Peyer's patch (tissue), 4 donors: ENCODE measurements around the gene KLHL33. TPM values are rescaled to one million over a fixed set of nuclear protein-coding genes. Genes with fewer than 3 reads are reported as not detected.

Experiments
- DNase-seq, 3 donors: peaks; one replicate each; pipeline ENCODE4 v3.0.0-alpha.2; 2017 to 2019
- H3K27ac ChIP-seq, 4 donors: fragments of 200-600 bp; sonication (generic); one replicate each; pipeline ENCODE4 v1.5.1; 2016 to 2019
- H3K27me3 ChIP-seq, 2 donors: fragments of 200-600 bp; sonication (generic); one replicate each; pipeline ENCODE4 v1.5.1; 2019
- H3K36me3 ChIP-seq, 3 donors: fragments of 200-600 bp; sonication (generic); one replicate each; pipeline ENCODE4 v1.5.1; 2016 to 2019
- H3K4me1 ChIP-seq, 4 donors: fragments of 200-600 bp; sonication (generic); one replicate each; pipeline ENCODE4 v1.5.1; 2016 to 2019
- H3K4me3 ChIP-seq, 4 donors: fragments of 200-600 bp; sonication (generic); 1 replicate in 3 of 4; 2 replicates in 1 of 4; pipeline ENCODE4 v1.5.1; 2016 to 2019; ENCODE audit warnings: mild to moderate bottlenecking in 1 of 4
- H3K9me3 ChIP-seq, 4 donors: fragments of 200-600 bp; sonication (generic); one replicate each; pipeline ENCODE4 v1.5.1; 2016 to 2019; ENCODE audit warnings: mild to moderate bottlenecking in 1 of 4
- POLR2A ChIP-seq, 2 donors: fragments of 450-650 bp; IDR thresholded peaks; one replicate each; pipeline ENCODE4 v1.5.1; 2017; ENCODE audit warnings: antibody characterized with exemption in 2 of 2, mild to moderate bottlenecking in 2 of 2, moderate library complexity in 2 of 2
- total RNA-seq, 4 donors: library from RNA; depleted of rRNA; stranded (reverse); fragments of >200 nt; gene quantifications; one replicate each; pipeline ENCODE4 v1.1.0, GENCODE V29; 2016
- TF ChIP-seq, protein P1 (sequence below), 6 experiments: fragments of 450-650 bp in 4 of 6; fragments of 200-600 bp in 2 of 6; sonication (generic) in 1 of 6; IDR thresholded peaks; one replicate each; pipeline ENCODE4 v1.5.1; 2017 to 2019; ENCODE audit warnings: antibody characterized with exemption in 6 of 6, mild to moderate bottlenecking in 3 of 6, moderate library complexity in 1 of 6

Gene KLHL33
- total RNA-seq, 4 donors from 2014 or later: 0.13 TPM; not detected in 3

DNA sequence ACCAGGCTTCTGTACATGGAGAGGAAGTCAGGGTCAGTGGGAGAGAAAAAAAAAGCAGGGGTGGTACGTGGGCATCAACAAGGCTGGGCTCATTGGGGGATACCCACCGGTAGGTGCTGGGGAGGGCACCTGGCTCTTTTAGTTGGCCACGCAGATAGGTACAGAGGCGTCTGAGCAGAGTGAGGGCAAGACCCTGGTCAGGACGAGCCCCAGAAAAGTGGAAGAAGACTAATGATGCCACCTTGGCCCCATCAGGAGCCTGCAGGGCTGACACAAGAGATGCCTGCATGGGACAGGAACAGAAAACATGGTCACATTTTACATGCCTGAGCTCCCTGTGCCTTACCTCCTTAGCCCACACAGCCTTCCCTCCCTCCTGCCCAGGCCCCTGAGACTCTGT, 52.3 kb downstream of the KLHL33 start:
- H3K27ac ChIP-seq: no peak overlapping the region
- H3K27me3 ChIP-seq: no peaks in the 10 kb centered on the region
- DNase-seq: no peak
- H3K4me3 ChIP-seq: no peak overlapping the region
- no peak for TF ChIP-seq POLR2A (IDR thresholded peaks at IDR 0.05)
- TF ChIP-seq, protein P1, sequence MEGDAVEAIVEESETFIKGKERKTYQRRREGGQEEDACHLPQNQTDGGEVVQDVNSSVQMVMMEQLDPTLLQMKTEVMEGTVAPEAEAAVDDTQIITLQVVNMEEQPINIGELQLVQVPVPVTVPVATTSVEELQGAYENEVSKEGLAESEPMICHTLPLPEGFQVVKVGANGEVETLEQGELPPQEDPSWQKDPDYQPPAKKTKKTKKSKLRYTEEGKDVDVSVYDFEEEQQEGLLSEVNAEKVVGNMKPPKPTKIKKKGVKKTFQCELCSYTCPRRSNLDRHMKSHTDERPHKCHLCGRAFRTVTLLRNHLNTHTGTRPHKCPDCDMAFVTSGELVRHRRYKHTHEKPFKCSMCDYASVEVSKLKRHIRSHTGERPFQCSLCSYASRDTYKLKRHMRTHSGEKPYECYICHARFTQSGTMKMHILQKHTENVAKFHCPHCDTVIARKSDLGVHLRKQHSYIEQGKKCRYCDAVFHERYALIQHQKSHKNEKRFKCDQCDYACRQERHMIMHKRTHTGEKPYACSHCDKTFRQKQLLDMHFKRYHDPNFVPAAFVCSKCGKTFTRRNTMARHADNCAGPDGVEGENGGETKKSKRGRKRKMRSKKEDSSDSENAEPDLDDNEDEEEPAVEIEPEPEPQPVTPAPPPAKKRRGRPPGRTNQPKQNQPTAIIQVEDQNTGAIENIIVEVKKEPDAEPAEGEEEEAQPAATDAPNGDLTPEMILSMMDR (IDR thresholded peaks at IDR 0.05): no peak
- no peaks in the 10 kb centered on the region for H3K4me1 ChIP-seq
- no peaks in the 10 kb centered on the region for H3K9me3 ChIP-seq
- H3K36me3 ChIP-seq: peaks cover 0 to 97% (median 4%) of the 10 kb centered on the region in 3 donors

DNA sequence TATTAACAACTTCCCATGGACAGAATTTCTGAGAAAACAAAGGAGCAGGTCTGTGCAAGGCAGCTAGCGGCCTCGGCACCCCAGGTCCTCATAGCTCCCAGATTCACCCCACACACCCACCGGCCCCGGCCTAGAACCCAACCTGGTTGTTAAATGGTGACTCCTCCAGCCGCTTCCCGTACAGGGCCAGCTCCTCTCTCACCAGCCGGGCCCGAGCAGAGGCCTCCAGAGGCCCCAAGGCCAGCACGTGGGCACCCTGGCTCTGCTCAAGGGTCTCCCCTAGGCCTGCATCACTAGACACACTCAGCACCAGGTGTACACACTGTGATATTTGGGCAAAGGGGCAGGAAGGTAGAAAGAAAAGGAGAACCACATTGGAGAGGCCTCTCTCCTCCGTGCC, 52.9 kb downstream of the KLHL33 start:
- H3K4me3 ChIP-seq: no peak overlapping the region
- DNase-seq: no peak
- H3K36me3 ChIP-seq: peaks cover 0 to 97% (median 2%) of the 10 kb centered on the region in 3 donors
- TF ChIP-seq POLR2A (IDR thresholded peaks at IDR 0.05): no peak
- TF ChIP-seq, protein P1 (IDR thresholded peaks at IDR 0.05): no peak
- H3K27me3 ChIP-seq: no peaks in the 10 kb centered on the region
- H3K27ac ChIP-seq: no peak overlapping the region
- H3K9me3 ChIP-seq: no peaks in the 10 kb centered on the region
- peaks cover 0 to 2% (median 0%) of the 10 kb centered on the region in 4 donors for H3K4me1 ChIP-seq

DNA sequence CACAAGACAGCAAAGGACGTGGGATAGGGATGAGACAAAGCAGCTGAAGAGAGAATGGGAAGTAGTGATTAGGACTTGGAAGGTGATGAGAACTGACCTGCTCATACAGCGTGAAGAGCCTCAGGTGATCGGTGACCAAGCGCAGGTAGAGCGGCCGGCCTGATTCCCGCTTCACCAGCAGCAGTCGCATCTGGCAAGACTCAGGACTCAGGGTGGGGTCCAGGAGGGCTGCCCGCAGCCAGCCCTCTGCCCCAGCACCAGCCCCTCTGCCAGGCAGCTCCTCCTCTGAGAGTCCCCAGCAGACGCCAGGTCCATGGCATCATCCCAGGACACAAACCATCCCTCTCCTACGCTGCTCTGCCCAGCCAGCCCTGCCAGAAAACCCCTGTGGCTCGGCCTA, 53.4 kb downstream of the KLHL33 start:
- no peak for DNase-seq
- Histone ChIP-seq H3K27ac (no peak overlapping the region), H3K9me3 (no peaks in the 10 kb centered on the region), H3K36me3 (peaks cover 0 to 97% (median 0%) of the 10 kb centered on the region in 3 donors), H3K4me1 (peaks cover 0 to 7% (median 0%) of the 10 kb centered on the region in 4 donors), H3K27me3 (no peaks in the 10 kb centered on the region), H3K4me3 (no peak overlapping the region)
- TF ChIP-seq, protein P1 (IDR thresholded peaks at IDR 0.05): no peak
- no peak for TF ChIP-seq POLR2A (IDR thresholded peaks at IDR 0.05)

DNA sequence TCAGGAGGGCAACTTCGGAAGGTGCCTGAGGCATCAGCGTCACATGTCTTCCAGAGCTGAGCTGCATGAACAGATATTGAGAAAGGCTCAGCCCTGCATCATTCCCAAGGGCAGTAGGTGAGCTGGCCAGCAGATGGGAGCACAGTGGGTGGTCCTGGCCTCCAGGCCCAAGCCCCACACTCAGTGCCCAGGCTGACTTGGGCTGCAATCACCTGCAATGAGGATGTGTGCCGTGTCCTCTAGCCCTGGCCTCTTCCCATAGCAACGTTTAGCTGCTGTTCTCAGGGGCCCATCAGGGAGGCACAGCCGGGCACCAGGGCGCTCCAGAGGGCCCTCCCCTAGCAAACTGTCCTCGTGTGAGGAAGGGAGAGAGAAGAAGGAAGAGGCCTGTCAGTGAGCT, 54.6 kb downstream of the KLHL33 start:
- peaks cover 0 to 100% (median 0%) of the 10 kb centered on the region in 3 donors for H3K36me3 ChIP-seq
- no peaks in the 10 kb centered on the region for H3K27me3 ChIP-seq
- no peak for TF ChIP-seq POLR2A (IDR thresholded peaks at IDR 0.05)
- TF ChIP-seq, protein P1 (IDR thresholded peaks at IDR 0.05): no peak
- H3K4me1 ChIP-seq: peaks cover 0 to 15% (median 0%) of the 10 kb centered on the region in 4 donors
- no peaks in the 10 kb centered on the region for H3K9me3 ChIP-seq
- no peak for DNase-seq
- H3K27ac ChIP-seq: no peak overlapping the region
- H3K4me3 ChIP-seq: no peak overlapping the region

DNA sequence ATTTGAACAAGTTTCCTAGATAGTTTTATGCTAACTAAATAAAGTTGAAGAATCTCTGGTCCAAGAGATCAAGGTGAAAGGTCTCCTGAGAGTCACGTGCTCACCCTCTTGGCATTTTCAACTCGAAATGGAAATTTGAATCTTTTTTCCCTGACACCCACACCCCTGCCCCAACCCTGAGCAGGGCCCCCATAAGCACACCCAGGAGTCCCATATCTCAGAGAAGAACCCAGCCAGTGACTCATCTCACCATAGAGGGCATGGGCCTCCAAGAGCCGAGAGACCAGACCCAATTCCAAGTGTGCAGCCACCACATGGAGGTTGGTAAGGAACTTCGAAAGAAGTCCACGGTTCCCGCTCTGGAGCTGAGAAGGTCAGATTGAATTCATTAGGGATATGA, 55.3 kb downstream of the KLHL33 start:
- TF ChIP-seq, protein P1 (IDR thresholded peaks at IDR 0.05): no peak
- TF ChIP-seq POLR2A (IDR thresholded peaks at IDR 0.05): no peak
- no peak for DNase-seq
- Histone ChIP-seq H3K4me3 (no peak overlapping the region), H3K9me3 (no peaks in the 10 kb centered on the region), H3K27me3 (no peaks in the 10 kb centered on the region), H3K27ac (no peak overlapping the region), H3K36me3 (peaks cover 0 to 100% (median 0%) of the 10 kb centered on the region in 3 donors), H3K4me1 (peaks cover 0 to 20% (median 0%) of the 10 kb centered on the region in 4 donors)

DNA sequence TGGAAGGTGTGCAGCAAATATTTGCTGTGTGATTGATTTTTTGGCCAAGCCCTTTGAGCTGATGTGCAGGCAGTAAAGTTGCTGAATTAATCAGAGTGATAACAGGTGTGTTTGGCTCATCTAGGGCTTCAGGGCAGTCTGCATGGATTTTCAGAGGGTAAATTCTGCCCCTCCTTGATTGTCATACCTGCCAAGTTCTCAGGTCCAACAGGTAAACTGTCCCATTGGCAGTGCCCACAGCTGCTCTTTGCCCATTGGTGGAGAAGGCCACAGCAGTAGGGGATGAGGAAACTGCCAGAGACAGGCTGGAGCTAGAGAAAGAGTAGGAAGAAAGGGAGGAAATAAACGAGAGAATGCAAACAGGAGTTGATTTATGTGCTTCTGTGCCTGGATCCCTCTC, 56.2 kb downstream of the KLHL33 start:
- no peaks in the 10 kb centered on the region for H3K27me3 ChIP-seq
- peaks cover 0 to 22% (median 0%) of the 10 kb centered on the region in 4 donors for H3K4me1 ChIP-seq
- TF ChIP-seq, protein P1 (IDR thresholded peaks at IDR 0.05): no peak
- TF ChIP-seq POLR2A (IDR thresholded peaks at IDR 0.05): no peak

More for the DNA sequence above, 56.2 kb downstream of the KLHL33 start:
- no peak for DNase-seq
- Histone ChIP-seq H3K9me3 (no peaks in the 10 kb centered on the region), H3K4me3 (no peak overlapping the region), H3K36me3 (peaks cover 0 to 100% (median 0%) of the 10 kb centered on the region in 3 donors), H3K27ac (no peak overlapping the region)
